MM.1S (cell line): ENCODE results near the gene ZSCAN23.

Experiments used
- CTCF ChIP-seq: fragments of 300-600 bp; sonication (generic); IDR thresholded peaks from 2 replicates; pipeline ENCODE4 v1.5.1; 2016; ENCODE audit warnings: antibody characterized with exemption, low read length, mixed read lengths
- EZH2 ChIP-seq: fragments of 300-600 bp; sonication (generic); optimal IDR thresholded peaks from 2 replicates; pipeline ENCODE3; 2017; ENCODE audit warnings: low read depth, mild to moderate bottlenecking, antibody characterized with exemption, low read length, mixed read lengths
- EZH2phosphoT487 ChIP-seq: fragments of 300-600 bp; sonication (generic); IDR thresholded peaks from 2 replicates; pipeline ENCODE4 v1.6.1; 2018; ENCODE audit warnings: antibody characterized with exemption, low read length

GRCh38 chr6:28401172-28401571, 42.1 kb downstream of the ZSCAN23 start:
- TF ChIP-seq CTCF (no peak), EZH2 (no peak), EZH2phosphoT487 (no peak)
